HepG2 (cell line): ENCODE data around the gene SEPHS2. TPM values are rescaled to one million over a fixed set of nuclear protein-coding genes. Genes with fewer than 3 reads are reported as not detected.

Source experiments
- ATAC-seq: fragments of 200-7000 bp; cut with Tn5 transposase; 3 replicates; pipeline ENCODE4 v1.9.1; 2020; ENCODE audit warnings: mild to moderate bottlenecking, moderate library complexity
- BruUV-seq: library from RNA; stranded (reverse); fragments of 400-500 nt; replicated peaks from 2 replicates; lab custom pipeline; 2021; lab: Mats Ljungman, UMichigan
- CTCF ChIA-PET: fragments of 300-600 bp; formaldehyde crosslinking; extraction: SDS; loops from one replicate; lab custom pipeline; 2021; ENCODE audit warnings: low total read pairs, inconsistent platforms, low intra/inter-chr PET ratio; lab: Yijun Ruan, JAX
- POLR2A ChIA-PET: fragments of 350-600 bp; sonication (Branson Sonifier 250); formaldehyde crosslinking; loops from one replicate; lab custom pipeline; 2020; ENCODE audit warnings: antibody characterized with exemption, inconsistent platforms; lab: Yijun Ruan, JAX
- DNase-seq: peaks from one replicate; pipeline ENCODE4 v3.0.0-alpha.2; 2015; ENCODE audit warnings: low spot score
- FAIRE-seq: peaks from 3 replicates; lab custom pipeline; 2011; peaks lifted over from hg19 to GRCh38; lab: Jason Lieb, UNC
- H2AFZ ChIP-seq: one replicate; pipeline ENCODE4 v1.6.1; 2011; ENCODE audit warnings: low read length, inconsistent platforms
- H3K27ac ChIP-seq: fragments of 300-600 bp; 3 replicates; pipeline ENCODE4 v1.8.0; 2011; ENCODE audit warnings: mixed run types, mild to moderate bottlenecking, mixed read lengths, low read length, inconsistent platforms; ENCODE audit not compliant: insufficient read depth; ENCODE audit errors: extremely low read length
- H3K27me3 ChIP-seq, 2 experiments: fragments of 200-600 bp in 1 of 2; 2 replicates in 1 of 2; 3 replicates in 1 of 2; pipeline versions ENCODE4 v1.6.0 to v1.8.0; 2011; ENCODE audit warnings: low read length in 2 of 2, mild to moderate bottlenecking in 2 of 2, moderate library complexity in 2 of 2, inconsistent platforms in 1 of 2; ENCODE audit not compliant: insufficient read depth in 2 of 2, control insufficient read depth in 1 of 2
- H3K36me3 ChIP-seq, 2 experiments: fragments of 200-600 bp in 1 of 2; replicated peaks in 1 of 2; 2 replicates in 1 of 2; 3 replicates in 1 of 2; pipeline versions ENCODE4 v1.5.1 to v1.8.0; 2011; ENCODE audit warnings: low read length in 2 of 2, inconsistent platforms in 1 of 2; ENCODE audit not compliant: insufficient read depth in 2 of 2, control insufficient read depth in 1 of 2
- H3K4me1 ChIP-seq: 2 replicates; pipeline ENCODE4 v1.5.1; 2012; ENCODE audit warnings: low read length, inconsistent platforms; ENCODE audit not compliant: insufficient read depth
- H3K4me2 ChIP-seq: 2 replicates; pipeline ENCODE4 v1.6.0; 2011; ENCODE audit warnings: low read depth, low read length, inconsistent platforms
- H3K4me3 ChIP-seq, 3 experiments: fragments of 200-600 bp in 1 of 3; sonication (generic), shearing (Covaris generic) in 1 of 3; replicated peaks in 1 of 3; 2 replicates each; pipeline ENCODE4 v1.5.1; 2011 to 2016; ENCODE audit warnings: low read length in 3 of 3, inconsistent platforms in 2 of 3, low read depth in 2 of 3, mild to moderate bottlenecking in 2 of 3, control low read depth in 1 of 3, mixed read lengths in 1 of 3; ENCODE audit not compliant: insufficient read depth in 1 of 3
- H3K79me2 ChIP-seq: one replicate; pipeline ENCODE4 v1.6.1; 2011; ENCODE audit warnings: low read length, inconsistent platforms; ENCODE audit not compliant: insufficient read depth
- H3K9ac ChIP-seq: 2 replicates; pipeline ENCODE4 v1.6.0; 2011; ENCODE audit warnings: mild to moderate bottlenecking, low read depth, low read length, inconsistent platforms; ENCODE audit not compliant: insufficient read depth
- H3K9me3 ChIP-seq: 2 replicates; pipeline ENCODE4 v1.5.1; 2012; ENCODE audit warnings: mild to moderate bottlenecking, low read length
- H4K20me1 ChIP-seq: 2 replicates; pipeline ENCODE4 v1.6.0; 2011; ENCODE audit warnings: inconsistent platforms, mild to moderate bottlenecking, low read length, moderate library complexity; ENCODE audit not compliant: insufficient read depth
- CEBPB ChIP-seq: IDR thresholded peaks from 2 replicates; pipeline ENCODE4 v1.6.1; 2011; ENCODE audit warnings: low read depth, low read length, improper control_type of control experiment, borderline replicate concordance
- CEBPG ChIP-seq: IDR thresholded peaks from 2 replicates; pipeline ENCODE4 v1.6.1; 2016
- CREB1 ChIP-seq, 2 experiments: fragments of 450-650 bp in 1 of 2; IDR thresholded peaks; 2 replicates each; pipeline ENCODE4 v1.6.1; 2016 to 2017; ENCODE audit warnings: control low read depth in 1 of 2, mild to moderate bottlenecking in 1 of 2, missing compliant biosample characterization in 1 of 2, missing genetic modification characterization in 1 of 2
- GATA4 ChIP-seq: sonication (generic); IDR thresholded peaks from 2 replicates; pipeline ENCODE4 v1.6.1; 2016; ENCODE audit warnings: antibody characterized with exemption, low read depth, borderline replicate concordance
- GLI4 ChIP-seq: sonication (generic); formaldehyde crosslinking; IDR thresholded peaks from 2 replicates; pipeline ENCODE4 v1.5.1; 2020; ENCODE audit warnings: missing genetic modification reagents, mild to moderate bottlenecking, moderate library complexity, borderline replicate concordance
- HMGA1 ChIP-seq: sonication (generic); formaldehyde crosslinking; conservative IDR thresholded peaks from 2 replicates; pipeline ENCODE4 v1.4.0; 2020; ENCODE audit warnings: missing genetic modification reagents
- MYC ChIP-seq: sonication (generic); formaldehyde crosslinking; IDR thresholded peaks from 2 replicates; pipeline ENCODE4 v1.9.0; 2021; ENCODE audit warnings: missing genetic modification reagents, borderline replicate concordance
- SMARCC2 ChIP-seq: fragments of 450-650 bp; IDR thresholded peaks from 2 replicates; pipeline ENCODE4 v1.6.1; 2017; ENCODE audit warnings: antibody characterized with exemption, mild to moderate bottlenecking
- XRCC5 ChIP-seq: fragments of 200-400 bp; formaldehyde crosslinking; optimal IDR thresholded peaks from 2 replicates; pipeline ENCODE3; 2017; ENCODE audit warnings: mild to moderate bottlenecking, low read length
- ZBTB21 ChIP-seq: sonication (generic); formaldehyde crosslinking; IDR thresholded peaks from 2 replicates; pipeline ENCODE4 v1.4.0; 2020; ENCODE audit warnings: missing genetic modification reagents
- ZFX ChIP-seq: sonication (generic); formaldehyde crosslinking; IDR thresholded peaks from 2 replicates; pipeline ENCODE4 v1.4.0; 2020; ENCODE audit warnings: mild to moderate bottlenecking, low read depth, missing genetic modification reagents, moderate library complexity
- ZNF121 ChIP-seq: sonication (generic); formaldehyde crosslinking; IDR thresholded peaks from 2 replicates; pipeline ENCODE4 v1.5.0; 2020; ENCODE audit warnings: mild to moderate bottlenecking, missing genetic modification reagents
- ZNF605 ChIP-seq: sonication (generic); formaldehyde crosslinking; IDR thresholded peaks from 2 replicates; pipeline ENCODE4 v1.8.0; 2022; ENCODE audit warnings: mild to moderate bottlenecking, missing genetic modification reagents
- ZNF619 ChIP-seq: sonication (generic); formaldehyde crosslinking; IDR thresholded peaks from 2 replicates; pipeline ENCODE4 v1.4.0; 2020; ENCODE audit warnings: mild to moderate bottlenecking, missing genetic modification reagents
- ZNF704 ChIP-seq: sonication (generic); formaldehyde crosslinking; IDR thresholded peaks from 2 replicates; pipeline ENCODE4 v1.8.1; 2023; ENCODE audit warnings: mild to moderate bottlenecking, inconsistent platforms, moderate library complexity, missing genetic modification reagents, borderline replicate concordance
- WGBS: methylation state at CpG from one replicate; pipeline ENCODE4 v1.1.6; 2017; ENCODE audit warnings: low lambda C conversion rate; 5-methylcytosine and 5-hydroxymethylcytosine counted together
- in situ Hi-C: cut with HindIII; loops from 2 replicates; pipeline ENCODE4 v1.10.0; 2017; ENCODE audit warnings: low pct_unique_long_range_greater_than_20kb; ENCODE audit not compliant: extremely low pct_ligation_motif_present
- intact Hi-C: fragments of 100-400 bp; cut with micrococcal nuclease; formaldehyde crosslinking; loops from one replicate; pipeline ENCODE4 v1.10.0; 2022; ENCODE audit not compliant: unreplicated experiment
- polyA plus RNA-seq, 8 experiments: library from polyadenylated mRNA; depleted of rRNA in 3 of 8; stranded (reverse) in 7 of 8; unstranded in 1 of 8; fragments of >200 nt; fragmentation: Illumina TruSeq in 4 of 8; extraction: Trizol in 4 of 8; gene quantifications; 2 replicates each; pipeline versions ENCODE4 v1.2.1 to v1.2.3, GENCODE V29; 2011 to 2016; ENCODE audit warnings: low read depth in 4 of 8, missing spikeins in 1 of 8, mixed read lengths in 1 of 8; ENCODE audit not compliant: insufficient read depth in 1 of 8
- total RNA-seq, 5 experiments: library from RNA; depleted of rRNA; stranded (reverse); fragments of >200 nt; fragmentation: Illumina TruSeq; extraction: Trizol; gene quantifications; 2 replicates each; pipeline ENCODE4 v1.2.3, GENCODE V29; 2016; ENCODE audit warnings: low read depth in 1 of 5

Gene SEPHS2
- total and polyA plus RNA-seq, 2 of the 13 experiments (the other 11 are each of a cell fraction or from before 2014, with no cell fraction given), result 20.7 to 127 TPM

GRCh38 chr16:30443631-30444030 is 2.0 kb downstream of the SEPHS2 start:
- CTCF ChIA-PET, result no interaction called here
- ATAC-seq, result no peak
- WGBS, result 47% methylated on average over 2 of the region's 2 CpGs
- in situ Hi-C loops, result no loop called here
- Histone ChIP-seq H3K79me2 (peaks cover 27% of the 10 kb centered on the region), H3K27ac (peak overlapping the region; percentile 95), H3K9me3 (no peaks in the 10 kb centered on the region), H3K4me3 (peak overlapping the region; percentile 86 to 92 (median 91); a peak in 5 of 6 replicates)
- TF ChIP-seq MYC (CRISPR knock-in tag) (no peak), CEBPB (peak; percentile 48; the same call in 1 of the 2 replicates), ZNF619 (CRISPR knock-in tag) (no peak), CEBPG (peak; percentile 44; the same call in 1 of the 2 replicates), XRCC5 (no peak), ZFX (0 out of 2 replicates have a peak, but pooled peaks have one; percentile 25), GLI4 (CRISPR knock-in tag) (0 out of 2 replicates have a peak, but pooled peaks have one; percentile 17)
- TF ChIP-seq, all 625 proteins: peak for 4
- POLR2A ChIA-PET, result interaction anchor here (1.6 to 4.2 kb wide), 6 partner anchors 10 to 167 kb away, joined by 3 to 36 read pairs (median 10); partner anchors contain the start of genes DCTPP1, ZNF689, ZNF747 and ZNF768
- H4K20me1 ChIP-seq, result peaks cover 24% of the 10 kb centered on the region
- H3K27me3 ChIP-seq, result no peaks in the 10 kb centered on the region; a peak in 1 of 5 replicates
- peaks cover 78% of the 10 kb centered on the region for H3K4me1 ChIP-seq
- H2AFZ ChIP-seq, result no peak overlapping the region
- no peak for FAIRE-seq
- peak overlapping the region; percentile 87 for H3K4me2 ChIP-seq
- peak overlapping the region; percentile 96; the same call in 1 of the 2 replicates for H3K9ac ChIP-seq
- no peak for DNase-seq
- intact Hi-C loops, result no loop called here
- BruUV-seq, result no TSS peak
- no peaks in the 10 kb centered on the region; a peak in 2 of 5 replicates for H3K36me3 ChIP-seq

DNA sequence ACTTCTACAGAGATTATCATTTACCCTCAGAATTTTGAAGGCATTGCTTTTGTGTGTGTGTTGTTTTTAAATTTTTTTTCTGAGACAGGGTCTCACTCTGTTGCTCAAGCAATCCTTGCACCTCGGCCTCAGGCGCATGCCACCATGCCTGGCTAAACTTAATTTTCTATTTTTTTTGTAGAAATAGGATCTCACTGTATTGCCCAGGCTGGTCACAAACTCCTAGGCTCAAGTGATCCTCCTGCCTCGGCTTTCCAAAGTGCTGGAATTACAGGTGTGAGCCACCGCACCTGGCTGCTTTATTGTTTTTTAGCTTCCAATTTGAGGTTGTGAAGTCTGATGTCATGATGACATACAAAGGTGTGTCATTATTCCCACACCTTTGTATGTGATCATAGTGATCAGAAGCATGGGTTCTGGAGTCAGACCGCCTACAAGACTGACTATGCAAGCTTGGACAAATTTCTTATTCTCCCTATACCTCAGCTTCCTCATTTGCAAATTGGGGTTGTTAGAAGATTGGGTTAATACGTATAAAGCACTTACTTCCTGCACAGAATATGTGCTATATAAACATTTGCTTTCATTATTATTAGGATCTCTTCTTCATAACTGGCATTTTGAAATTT is 5.8 kb downstream of the SEPHS2 start:
- Histone ChIP-seq H3K4me3 (no peak overlapping the region), H4K20me1 (peaks cover 19% of the 10 kb centered on the region), H2AFZ (no peak overlapping the region), H3K4me2 (no peak overlapping the region), H3K4me1 (peaks cover 78% of the 10 kb centered on the region), H3K27ac (no peak overlapping the region), H3K36me3 (no peaks in the 10 kb centered on the region; a peak in 1 of 5 replicates), H3K9me3 (no peaks in the 10 kb centered on the region), H3K27me3 (peaks cover 0 to 2% of the 10 kb centered on the region in 2 experiments; a peak in 2 of 5 replicates), H3K79me2 (peaks cover 19% of the 10 kb centered on the region), H3K9ac (no peak overlapping the region)
- ChIA-PET CTCF (no interaction called here), POLR2A (interaction anchor here (1.7 kb wide), 1 partner anchor 10 kb away, joined by 7 read pairs; the partner anchor contains the start of gene DCTPP1)
- no peak for DNase-seq
- no peak for FAIRE-seq
- 84% methylated on average over 6 of the region's 6 CpGs for WGBS
- in situ Hi-C loops (loop anchor here (10.0 kb wide), 1 partner anchor 165 kb away; no protein-coding TSS in a partner anchor), intact Hi-C loops (no loop called here)
- BruUV-seq, result no TSS peak
- ATAC-seq, result no peak
- TF ChIP-seq ZNF121 (CRISPR knock-in tag) (peak; percentile 60; the same call in 1 of the 2 replicates), ZNF704 (CRISPR knock-in tag) (no peak), SMARCC2 (no peak), CREB1 (IDR thresholded peaks at IDR 0.05) (peak; percentile 58; the same call in 1 of the 2 replicates), CREB1 (CRISPR knock-in tag; IDR thresholded peaks at IDR 0.05) (no peak), ZNF605 (no peak), ZBTB21 (CRISPR knock-in tag) (0 out of 2 replicates have a peak, but pooled peaks have one; percentile 39), HMGA1 (CRISPR knock-in tag) (no peak), GATA4 (no peak)
